A549 (cell line): ENCODE results near the gene CCDC18. TPM values are rescaled to one million over a fixed set of nuclear protein-coding genes. Genes with fewer than 3 reads are reported as not detected.
"Not testable (repeated sequence)": the region's sequence is repeated elsewhere in the genome, so short reads cannot be mapped to it uniquely, and the experiment has no call there.

Experiments
- ATAC-seq, 2 experiments: fragments of 200-7000 bp in 1 of 2; fragments of >200 bp in 1 of 2; cut with Nextera tagmentation in 1 of 2; cut with Tn5 transposase in 1 of 2; 3 replicates each; pipeline versions ENCODE4 v1.8.0 to v1.9.1; 2018 to 2020; ENCODE audit warnings: mild to moderate bottlenecking in 1 of 2, moderate library complexity in 1 of 2
- CTCF ChIA-PET: fragments of 300-600 bp; sonication (Branson Sonifier 250); formaldehyde crosslinking; extraction: SDS; loops from one replicate; lab custom pipeline; 2021; ENCODE audit warnings: antibody characterized with exemption, inconsistent platforms; lab: Yijun Ruan, JAX
- POLR2A ChIA-PET: fragments of 350-600 bp; formaldehyde crosslinking; extraction: SDS; loops from one replicate; lab custom pipeline; 2021; ENCODE audit warnings: antibody characterized with exemption, inconsistent platforms; lab: Yijun Ruan, JAX
- DNase-seq, 2 experiments: peaks; one replicate each; pipeline versions ENCODE4 v3.0.0 to v3.0.0-alpha.2; 2011 to 2016; ENCODE audit warnings: low read depth in 1 of 2, low spot score in 1 of 2
- FAIRE-seq: peaks from 2 replicates; lab custom pipeline; 2011; peaks lifted over from hg19 to GRCh38; lab: Jason Lieb, UNC
- H3K27ac ChIP-seq, 2 experiments: fragments of >200 bp; sonication (Bioruptor Twin); formaldehyde crosslinking; 3 replicates each; pipeline ENCODE4 v1.5.1; 2016 to 2017
- H3K4me1 ChIP-seq: fragments of >200 bp; sonication (Bioruptor Twin); formaldehyde crosslinking; 3 replicates; pipeline ENCODE4 v1.6.1; 2016
- H3K4me2 ChIP-seq: fragments of >200 bp; sonication (Bioruptor Twin); formaldehyde crosslinking; 3 replicates; pipeline ENCODE4 v1.6.1; 2016
- H3K4me3 ChIP-seq: fragments of >200 bp; sonication (Bioruptor Twin); formaldehyde crosslinking; 3 replicates; pipeline ENCODE4 v1.5.1; 2016
- H3K9me3 ChIP-seq: fragments of >200 bp; sonication (Bioruptor Twin); formaldehyde crosslinking; 3 replicates; pipeline ENCODE4 v1.6.1; 2016
- ATOH8 ChIP-seq: fragments of 250-450 bp; sonication (Bioruptor Pico); IDR thresholded peaks from 2 replicates; pipeline ENCODE4 v1.5.0; 2020; ENCODE audit warnings: low read depth, mild to moderate bottlenecking, moderate library complexity
- BCL3 ChIP-seq: fragments of >200 bp; sonication (Bioruptor Twin); formaldehyde crosslinking; IDR thresholded peaks from 3 replicates; pipeline ENCODE4 v1.6.1; 2016
- BHLHE40 ChIP-seq: IDR thresholded peaks from 2 replicates; pipeline ENCODE4 v1.6.1; 2012; ENCODE audit warnings: low read depth, low read length, inconsistent platforms
- CBX2 ChIP-seq: fragments of 200-600 bp; sonication (generic); IDR thresholded peaks from 2 replicates; pipeline ENCODE4 v1.6.1; 2016; ENCODE audit warnings: low read depth, mild to moderate bottlenecking, borderline replicate concordance
- CBX8 ChIP-seq: fragments of 200-600 bp; sonication (generic); IDR thresholded peaks from 2 replicates; pipeline ENCODE4 v1.6.1; 2016
- CEBPB ChIP-seq, 2 experiments: fragments of >200 bp in 1 of 2; sonication (Bioruptor Twin) in 1 of 2; formaldehyde crosslinking in 1 of 2; IDR thresholded peaks; 2 replicates each; pipeline ENCODE4 v1.6.1; 2012 to 2016
- CHD4 ChIP-seq: fragments of 200-600 bp; sonication (generic); IDR thresholded peaks from 2 replicates; pipeline ENCODE4 v1.6.1; 2016; ENCODE audit warnings: antibody characterized with exemption, mild to moderate bottlenecking, borderline replicate concordance
- EHF ChIP-seq: fragments of 250-450 bp; sonication (Bioruptor Pico); IDR thresholded peaks from 2 replicates; pipeline ENCODE4 v1.5.0; 2020; ENCODE audit warnings: mild to moderate bottlenecking
- ELK1 ChIP-seq: fragments of 150-350 bp; IDR thresholded peaks from 2 replicates; pipeline ENCODE4 v1.6.1; 2014; ENCODE audit warnings: low read depth, mild to moderate bottlenecking, low read length
- ESRRA ChIP-seq: fragments of 150-350 bp; IDR thresholded peaks from 2 replicates; pipeline ENCODE4 v1.6.1; 2014; ENCODE audit warnings: mild to moderate bottlenecking, low read length, borderline replicate concordance
- FOSL2 ChIP-seq, 2 experiments: fragments of 450-650 bp in 1 of 2; fragments of >200 bp in 1 of 2; sonication (Bioruptor Twin) in 1 of 2; formaldehyde crosslinking; IDR thresholded peaks; 2 replicates each; pipeline versions ENCODE4 v1.5.0 to v1.6.1; 2016 to 2020; ENCODE audit warnings: mild to moderate bottlenecking in 1 of 2, moderate library complexity in 1 of 2
- FOXS1 ChIP-seq: fragments of 250-450 bp; sonication (Bioruptor Pico); IDR thresholded peaks from 2 replicates; pipeline ENCODE4 v1.5.0; 2020; ENCODE audit warnings: mild to moderate bottlenecking, moderate library complexity
- HDAC2 ChIP-seq: fragments of 200-600 bp; sonication (generic); IDR thresholded peaks from 2 replicates; pipeline ENCODE4 v1.6.1; 2016
- HOXB13 ChIP-seq: fragments of 250-450 bp; sonication (Bioruptor Pico); IDR thresholded peaks from 2 replicates; pipeline ENCODE4 v1.5.0; 2020; ENCODE audit warnings: low read depth, mild to moderate bottlenecking, moderate library complexity
- HOXB5 ChIP-seq: fragments of 250-450 bp; sonication (Bioruptor Pico); IDR thresholded peaks from 2 replicates; pipeline ENCODE4 v1.5.0; 2020; ENCODE audit warnings: mild to moderate bottlenecking, moderate library complexity
- MYC ChIP-seq: IDR thresholded peaks from 2 replicates; pipeline ENCODE4 v1.6.1; 2012; ENCODE audit warnings: mild to moderate bottlenecking, inconsistent platforms, low read length, improper control_type of control experiment, borderline replicate concordance
- POLR2A ChIP-seq: IDR thresholded peaks from 2 replicates; pipeline ENCODE4 v1.6.1; 2012; ENCODE audit warnings: mild to moderate bottlenecking, low read length
- RARB ChIP-seq: fragments of 250-450 bp; sonication (Bioruptor Pico); IDR thresholded peaks from 2 replicates; pipeline ENCODE4 v1.8.0; 2021; ENCODE audit warnings: mild to moderate bottlenecking, moderate library complexity
- REST ChIP-seq: fragments of 200-600 bp; sonication (generic); IDR thresholded peaks from 2 replicates; pipeline ENCODE4 v1.6.1; 2016; ENCODE audit warnings: antibody characterized with exemption, mild to moderate bottlenecking, moderate library complexity
- RFX5 ChIP-seq: fragments of 450-650 bp; IDR thresholded peaks from 2 replicates; pipeline ENCODE4 v1.7.1; 2014; ENCODE audit warnings: antibody characterized with exemption, mild to moderate bottlenecking, moderate library complexity
- RNF2 ChIP-seq: fragments of 200-600 bp; sonication (generic); IDR thresholded peaks from 2 replicates; pipeline ENCODE4 v1.6.1; 2016; ENCODE audit warnings: low read depth, mild to moderate bottlenecking, antibody characterized with exemption, moderate library complexity, borderline replicate concordance
- SMC3 ChIP-seq: fragments of >200 bp; sonication (Bioruptor Twin); formaldehyde crosslinking; IDR thresholded peaks from 3 replicates; pipeline ENCODE4 v1.6.1; 2018; ENCODE audit warnings: inconsistent platforms
- ZSCAN20 ChIP-seq: fragments of 250-450 bp; sonication (Bioruptor Pico); IDR thresholded peaks from 2 replicates; pipeline ENCODE4 v1.8.0; 2022; ENCODE audit warnings: mild to moderate bottlenecking, moderate library complexity
- WGBS: methylation state at CpG from one replicate; pipeline ENCODE4 v1.1.6; 2017; ENCODE audit errors: missing lambda C conversion rate; 5-methylcytosine and 5-hydroxymethylcytosine counted together
- polyA plus RNA-seq, 4 experiments: library from polyadenylated mRNA; depleted of rRNA in 3 of 4; stranded (reverse); fragments of >200 nt; fragmentation: RNase III in 1 of 4; extraction: RNeasy Plus Mini Kit Qiagen cat#74134 plus additional on column Dnase treatment in 1 of 4; gene quantifications; 2 replicates in 3 of 4; 3 replicates in 1 of 4; pipeline ENCODE4 v1.2.3, GENCODE V29; 2011 to 2017

CCDC18 gene
- polyA plus RNA-seq, 2 of the 4 experiments (the other 2 are of a cell fraction): 9.8 to 10.0 TPM

- TF ChIP-seq BHLHE40: no peak
- no peak for TF ChIP-seq RNF2
- TF ChIP-seq EHF (CRISPR knock-in tag): no peak
- TF ChIP-seq CEBPB (IDR thresholded peaks at IDR 0.05): no peak
- TF ChIP-seq SMC3: no peak
- no peak for TF ChIP-seq MYC
- TF ChIP-seq CBX2: no peak
- TF ChIP-seq ELK1: no peak
- TF ChIP-seq HOXB13 (CRISPR knock-in tag): no peak
- TF ChIP-seq ESRRA: no peak
- no peak for TF ChIP-seq RARB (CRISPR knock-in tag)
- TF ChIP-seq HOXB5 (CRISPR knock-in tag): no peak
- FAIRE-seq (no peak), ATAC-seq (no peak), DNase-seq (no peak)
- H3K4me1 ChIP-seq: no peaks in the 10 kb centered on the region
- POLR2A ChIA-PET: no interaction called here
- CTCF ChIA-PET: interaction anchor here (0.6 kb wide), 1 partner anchor 8 kb away, joined by 3 read pairs; no protein-coding TSS in a partner anchor
- no peaks in the 10 kb centered on the region for H3K9me3 ChIP-seq
- WGBS: 97% methylated on average over 6 of the region's 6 CpGs
- H3K27ac ChIP-seq: no peak overlapping the region
- H3K4me3 ChIP-seq: no peak overlapping the region
- H3K4me2 ChIP-seq: no peak overlapping the region
These were observed 38.9 kb downstream of the CCDC18 start for GRCh38 chr1:93219443-93219842.

GRCh38 chr1:93220716-93221115 is 40.2 kb downstream of the CCDC18 start:
- H3K4me1 ChIP-seq, POLR2A ChIA-PET, FAIRE-seq, ATAC-seq, H3K4me3 ChIP-seq, H3K4me2 ChIP-seq, H3K27ac ChIP-seq, DNase-seq, H3K9me3 ChIP-seq, CTCF ChIA-PET: not testable (repeated sequence)
- WGBS: 94% methylated on average over 5 of the region's 5 CpGs

GRCh38 chr1:93221913-93222312 is 41.4 kb downstream of the CCDC18 start:
- no peak for FAIRE-seq
- no peak overlapping the region for H3K4me2 ChIP-seq
- TF ChIP-seq FOXS1 (CRISPR knock-in tag) (no peak), BCL3 (no peak), HDAC2 (no peak), FOSL2 (IDR thresholded peaks at IDR 0.05) (no peak), FOSL2 (CRISPR knock-in tag; IDR thresholded peaks at IDR 0.05) (no peak), ZSCAN20 (CRISPR knock-in tag) (no peak), BHLHE40 (no peak), ATOH8 (CRISPR knock-in tag) (no peak), POLR2A (no peak), RFX5 (no peak), CBX8 (no peak), REST (no peak), CHD4 (no peak)
- H3K27ac ChIP-seq: no peak overlapping the region
- WGBS: 84% methylated on average over 3 of the region's 3 CpGs
- no peak for DNase-seq
- ChIA-PET POLR2A (no interaction called here), CTCF (interaction anchor here (1.1 kb wide), 1 partner anchor 599 kb away, joined by 3 read pairs; no protein-coding TSS in a partner anchor)
- H3K4me1 ChIP-seq: no peaks in the 10 kb centered on the region
- no peaks in the 10 kb centered on the region for H3K9me3 ChIP-seq
- no peak overlapping the region for H3K4me3 ChIP-seq
- ATAC-seq: no peak
